Measurements from ENCODE around the gene RAD51B. TPM values are rescaled to one million over a fixed set of nuclear protein-coding genes. Genes with fewer than 3 reads are reported as not detected.

The RAD51B gene
- total RNA-seq, 1 experiment from 2014 or later: 10.8 TPM

- H3K4me1 ChIP-seq (ENCODE audit: insufficient read depth, low read length): peaks cover 38% of the 10 kb centered on the region
- H3K4me2 ChIP-seq (ENCODE audit: low read length): no peak overlapping the region
- H3K36me3 ChIP-seq (ENCODE audit: low read depth, low read length): no peaks in the 10 kb centered on the region
- no peak for DNase-seq
- intact Hi-C loops (cut with micrococcal nuclease): no loop called here
- ChIA-PET POLR2A (ENCODE audit: unreplicated experiment) (interaction anchor here (0.8 kb wide), 1 partner anchor 240 kb away, joined by 5 read pairs; the partner anchor contains the start of gene ZFP36L1), CTCF (interaction anchor here (0.7 kb wide), 1 partner anchor 608 kb away, joined by 4 read pairs; no protein-coding TSS in a partner anchor)
- no peaks in the 10 kb centered on the region for H3F3A ChIP-seq (ENCODE audit: low read length, unreplicated experiment)
- no peak for TF ChIP-seq CTCF (conservative IDR thresholded peaks at IDR 0.05; ENCODE audit: low read depth, low read length)
- no peak for TF ChIP-seq EZH2 (IDR thresholded peaks at IDR 0.05; ENCODE audit: low read length, unreplicated experiment)
- TF ChIP-seq EZH2phosphoT487 (IDR thresholded peaks at IDR 0.05; ENCODE audit: borderline replicate concordance, low read length): no peak
- H3K27me3 ChIP-seq (ENCODE audit: low read length): no peaks in the 10 kb centered on the region
- no peaks in the 10 kb centered on the region for H4K20me1 ChIP-seq (ENCODE audit: low read length)
- no peak overlapping the region for H3K4me3 ChIP-seq (ENCODE audit: low read length)
- no peak for ATAC-seq
- H3K9ac ChIP-seq (ENCODE audit: low read length): no peak overlapping the region
- BruUV-seq (replicated peaks): no TSS peak
- H3K27ac ChIP-seq (ENCODE audit: low read length): no peak overlapping the region
- no peaks in the 10 kb centered on the region for H3K79me2 ChIP-seq (ENCODE audit: low read length)
- H3K9me2 ChIP-seq (replicated peaks; ENCODE audit: low read length): no peaks in the 10 kb centered on the region
- H2AFZ ChIP-seq (ENCODE audit: low read length): no peak overlapping the region
- no peaks in the 10 kb centered on the region for H3K9me3 ChIP-seq (ENCODE audit: low read length)
These were observed 733.7 kb downstream of the RAD51B start for GRCh38 chr14:68553311-68553710.

- no TSS peak for BruUV-seq (replicated peaks)
- DNase-seq (no peak), ATAC-seq (no peak)
- TF ChIP-seq EZH2 (IDR thresholded peaks at IDR 0.05; ENCODE audit: low read length, unreplicated experiment) (no peak), EZH2phosphoT487 (IDR thresholded peaks at IDR 0.05; ENCODE audit: borderline replicate concordance, low read length) (no peak), CTCF (conservative IDR thresholded peaks at IDR 0.05; ENCODE audit: low read depth, low read length) (no peak)
- POLR2A ChIA-PET (ENCODE audit: unreplicated experiment): no interaction called here
- intact Hi-C loops (cut with micrococcal nuclease): no loop called here
- Histone ChIP-seq H4K20me1 (ENCODE audit: low read length) (no peaks in the 10 kb centered on the region), H3K9me3 (ENCODE audit: low read length) (no peaks in the 10 kb centered on the region), H3K4me2 (ENCODE audit: low read length) (no peak overlapping the region), H3F3A (ENCODE audit: low read length, unreplicated experiment) (no peaks in the 10 kb centered on the region), H3K79me2 (ENCODE audit: low read length) (no peaks in the 10 kb centered on the region), H3K9me2 (replicated peaks; ENCODE audit: low read length) (no peaks in the 10 kb centered on the region), H3K9ac (ENCODE audit: low read length) (no peak overlapping the region), H3K4me3 (ENCODE audit: low read length) (no peak overlapping the region), H3K27me3 (ENCODE audit: low read length) (no peaks in the 10 kb centered on the region), H3K4me1 (ENCODE audit: insufficient read depth, low read length) (peaks cover 29% of the 10 kb centered on the region), H3K27ac (ENCODE audit: low read length) (no peak overlapping the region), H2AFZ (ENCODE audit: low read length) (no peak overlapping the region), H3K36me3 (ENCODE audit: low read depth, low read length) (no peaks in the 10 kb centered on the region)
- CTCF ChIA-PET: interaction anchor here (0.7 kb wide), 1 partner anchor 19 kb away, joined by 3 read pairs; no protein-coding TSS in a partner anchor
These were observed 734.7 kb downstream of the RAD51B start for GRCh38 chr14:68554231-68554630.

GRCh38 chr14:68556253-68556652, 736.7 kb downstream of the RAD51B start:
- H3K9me2 ChIP-seq (replicated peaks; ENCODE audit: low read length): no peaks in the 10 kb centered on the region
- DNase-seq (no peak), ATAC-seq (no peak)
- ChIA-PET CTCF (no interaction called here), POLR2A (ENCODE audit: unreplicated experiment) (no interaction called here)
- no TSS peak for BruUV-seq (replicated peaks)
- no peak overlapping the region for H3K9ac ChIP-seq (ENCODE audit: low read length)
- no peak overlapping the region for H3K27ac ChIP-seq (ENCODE audit: low read length)
- H3K79me2 ChIP-seq (ENCODE audit: low read length): no peaks in the 10 kb centered on the region
- intact Hi-C loops (cut with micrococcal nuclease): no loop called here
- H4K20me1 ChIP-seq (ENCODE audit: low read length): no peaks in the 10 kb centered on the region
- no peaks in the 10 kb centered on the region for H3K9me3 ChIP-seq (ENCODE audit: low read length)
- H3K36me3 ChIP-seq (ENCODE audit: low read depth, low read length): no peaks in the 10 kb centered on the region
- H3K4me3 ChIP-seq (ENCODE audit: low read length): no peak overlapping the region
- no peaks in the 10 kb centered on the region for H3F3A ChIP-seq (ENCODE audit: low read length, unreplicated experiment)
- H2AFZ ChIP-seq (ENCODE audit: low read length): no peak overlapping the region
- no peaks in the 10 kb centered on the region for H3K27me3 ChIP-seq (ENCODE audit: low read length)
- H3K4me1 ChIP-seq (ENCODE audit: insufficient read depth, low read length): peaks cover 15% of the 10 kb centered on the region
- TF ChIP-seq EZH2 (IDR thresholded peaks at IDR 0.05; ENCODE audit: low read length, unreplicated experiment): no peak
- no peak for TF ChIP-seq EZH2phosphoT487 (IDR thresholded peaks at IDR 0.05; ENCODE audit: borderline replicate concordance, low read length)
- H3K4me2 ChIP-seq (ENCODE audit: low read length): no peak overlapping the region

Data from PC-3 (cell line).